Suprapubic skin (tissue), 4 donors: ENCODE data around the gene KCNMB2. TPM values are rescaled to one million over a fixed set of nuclear protein-coding genes. Genes with fewer than 3 reads are reported as not detected.

Source experiments
- DNase-seq, 2 donors: peaks; one replicate each; pipeline ENCODE4 v3.0.0-alpha.2; 2019; ENCODE audit warnings: low spot score in 2 of 2
- H3K27ac ChIP-seq: fragments of 200-600 bp; sonication (generic); one replicate; pipeline ENCODE4 v1.5.1; 2019
- H3K27me3 ChIP-seq: fragments of 200-600 bp; sonication (generic); one replicate; pipeline ENCODE4 v1.5.1; 2019
- H3K36me3 ChIP-seq: fragments of 200-600 bp; sonication (generic); one replicate; pipeline ENCODE4 v1.5.1; 2019
- H3K4me1 ChIP-seq: fragments of 200-600 bp; sonication (generic); one replicate; pipeline ENCODE4 v1.5.1; 2019
- H3K4me3 ChIP-seq: fragments of 200-600 bp; sonication (generic); one replicate; pipeline ENCODE4 v1.5.1; 2019; ENCODE audit warnings: mild to moderate bottlenecking
- H3K9me3 ChIP-seq: fragments of 200-600 bp; sonication (generic); one replicate; pipeline ENCODE4 v1.5.1; 2019
- EP300 ChIP-seq: sonication (generic); formaldehyde crosslinking; IDR thresholded peaks from one replicate; pipeline ENCODE4 v1.6.1; 2017; ENCODE audit warnings: antibody characterized with exemption
- POLR2A ChIP-seq, 2 donors: fragments of 450-650 bp; IDR thresholded peaks; one replicate each; pipeline ENCODE4 v1.6.1; 2017; ENCODE audit warnings: antibody characterized with exemption in 2 of 2, mild to moderate bottlenecking in 2 of 2, moderate library complexity in 2 of 2
- POLR2AphosphoS5 ChIP-seq, 3 donors: sonication (generic); formaldehyde crosslinking; IDR thresholded peaks; one replicate each; pipeline ENCODE4 v1.6.1; 2017; ENCODE audit warnings: antibody characterized with exemption in 3 of 3
- WGBS: methylation state at CpG from one replicate; pipeline ENCODE4 v1.1.5; 2018; 5-methylcytosine and 5-hydroxymethylcytosine counted together
- total RNA-seq, 4 donors: library from RNA; depleted of rRNA; stranded (reverse); fragments of >200 nt; gene quantifications; one replicate each; pipeline ENCODE4 v1.1.0, GENCODE V29; 2016
- TF ChIP-seq, protein P1 (sequence below), 2 donors: fragments of 200-600 bp in 1 of 2; fragments of 450-650 bp in 1 of 2; sonication (generic) in 1 of 2; IDR thresholded peaks; one replicate each; pipeline ENCODE4 v1.5.1; 2016 to 2019; ENCODE audit warnings: antibody characterized with exemption in 2 of 2, mild to moderate bottlenecking in 1 of 2, moderate library complexity in 1 of 2

KCNMB2 gene
- total RNA-seq, 4 donors from 2014 or later, result 0.42 TPM; not detected in 3

DNA sequence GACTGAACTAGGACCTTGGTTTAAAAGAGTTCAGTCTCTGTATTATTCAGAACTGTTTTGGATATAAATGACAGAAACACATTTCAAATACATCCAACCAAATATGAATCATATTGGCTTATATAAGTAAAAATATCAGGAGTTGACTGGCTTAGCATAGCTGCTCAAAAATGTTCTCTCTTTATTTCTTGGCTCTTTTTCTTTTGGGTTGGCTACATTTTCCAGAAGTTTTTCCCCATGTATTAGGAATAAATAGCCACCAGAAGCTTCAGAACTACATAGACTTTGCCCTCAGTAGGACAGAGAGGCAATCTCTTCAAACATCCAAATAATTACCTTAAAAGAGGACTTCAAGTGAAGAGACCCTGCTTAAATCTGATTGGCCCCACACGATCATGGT lies 32.7 kb downstream of the KCNMB2 start:
- WGBS, result 81% methylated on average over 1 of the region's 1 CpG
- H3K9me3 ChIP-seq, result no peaks in the 10 kb centered on the region
- TF ChIP-seq POLR2AphosphoS5 (IDR thresholded peaks at IDR 0.05) (no peak), EP300 (no peak), POLR2A (IDR thresholded peaks at IDR 0.05) (no peak)
- TF ChIP-seq, protein P1, sequence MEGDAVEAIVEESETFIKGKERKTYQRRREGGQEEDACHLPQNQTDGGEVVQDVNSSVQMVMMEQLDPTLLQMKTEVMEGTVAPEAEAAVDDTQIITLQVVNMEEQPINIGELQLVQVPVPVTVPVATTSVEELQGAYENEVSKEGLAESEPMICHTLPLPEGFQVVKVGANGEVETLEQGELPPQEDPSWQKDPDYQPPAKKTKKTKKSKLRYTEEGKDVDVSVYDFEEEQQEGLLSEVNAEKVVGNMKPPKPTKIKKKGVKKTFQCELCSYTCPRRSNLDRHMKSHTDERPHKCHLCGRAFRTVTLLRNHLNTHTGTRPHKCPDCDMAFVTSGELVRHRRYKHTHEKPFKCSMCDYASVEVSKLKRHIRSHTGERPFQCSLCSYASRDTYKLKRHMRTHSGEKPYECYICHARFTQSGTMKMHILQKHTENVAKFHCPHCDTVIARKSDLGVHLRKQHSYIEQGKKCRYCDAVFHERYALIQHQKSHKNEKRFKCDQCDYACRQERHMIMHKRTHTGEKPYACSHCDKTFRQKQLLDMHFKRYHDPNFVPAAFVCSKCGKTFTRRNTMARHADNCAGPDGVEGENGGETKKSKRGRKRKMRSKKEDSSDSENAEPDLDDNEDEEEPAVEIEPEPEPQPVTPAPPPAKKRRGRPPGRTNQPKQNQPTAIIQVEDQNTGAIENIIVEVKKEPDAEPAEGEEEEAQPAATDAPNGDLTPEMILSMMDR (IDR thresholded peaks at IDR 0.05), result no peak
- H3K27me3 ChIP-seq, result no peaks in the 10 kb centered on the region
- no peak overlapping the region for H3K4me3 ChIP-seq
- H3K27ac ChIP-seq, result no peak overlapping the region
- no peaks in the 10 kb centered on the region for H3K4me1 ChIP-seq
- no peaks in the 10 kb centered on the region for H3K36me3 ChIP-seq
- no peak for DNase-seq

DNA sequence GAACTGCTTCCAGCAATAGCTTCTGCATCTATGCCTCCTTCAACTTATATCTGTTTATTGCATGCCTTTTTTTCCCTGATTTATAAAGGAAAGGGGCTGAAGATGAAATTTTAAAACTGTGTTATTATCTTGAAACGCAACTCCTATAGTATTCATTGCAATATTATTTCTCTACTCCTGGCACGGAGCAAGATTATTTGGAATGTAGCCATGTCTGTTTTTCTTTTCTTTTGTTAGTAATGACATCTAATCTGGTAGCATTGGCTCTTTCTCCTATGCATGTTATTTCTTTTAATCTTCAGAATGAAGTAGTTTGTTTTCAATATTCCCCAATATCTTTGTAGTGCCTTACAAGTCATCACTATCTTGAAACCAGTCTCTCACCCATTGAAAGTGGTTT lies 33.6 kb downstream of the KCNMB2 start:
- 44% methylated on average over 2 of the region's 2 CpGs for WGBS
- Histone ChIP-seq H3K4me3 (no peak overlapping the region), H3K9me3 (no peaks in the 10 kb centered on the region), H3K27me3 (no peaks in the 10 kb centered on the region), H3K36me3 (no peaks in the 10 kb centered on the region), H3K4me1 (no peaks in the 10 kb centered on the region), H3K27ac (no peak overlapping the region)
- no peak for DNase-seq
- TF ChIP-seq POLR2A (IDR thresholded peaks at IDR 0.05), result no peak
- TF ChIP-seq, protein P1 (IDR thresholded peaks at IDR 0.05), result no peak

- H3K36me3 ChIP-seq, result no peaks in the 10 kb centered on the region
- TF ChIP-seq, protein P1 (IDR thresholded peaks at IDR 0.05), result no peak
- no peak for TF ChIP-seq EP300
- TF ChIP-seq POLR2AphosphoS5 (IDR thresholded peaks at IDR 0.05), result no peak
- TF ChIP-seq POLR2A (IDR thresholded peaks at IDR 0.05), result no peak
- H3K27ac ChIP-seq, result no peak overlapping the region
- H3K27me3 ChIP-seq, result no peaks in the 10 kb centered on the region
- WGBS, result 30% methylated on average over 4 of the region's 4 CpGs
- no peaks in the 10 kb centered on the region for H3K9me3 ChIP-seq
- H3K4me1 ChIP-seq, result peaks cover 8% of the 10 kb centered on the region
- no peak overlapping the region for H3K4me3 ChIP-seq
- DNase-seq, result no peak
Measured at GRCh38 chr3:178583963-178584575, 47.8 kb downstream of the KCNMB2 start.

GRCh38 chr3:178584722-178585380 lies 48.6 kb downstream of the KCNMB2 start:
- H3K27ac ChIP-seq, result no peak overlapping the region
- 39% methylated on average over 5 of the region's 5 CpGs for WGBS
- no peaks in the 10 kb centered on the region for H3K27me3 ChIP-seq
- peaks cover 8% of the 10 kb centered on the region for H3K4me1 ChIP-seq
- H3K4me3 ChIP-seq, result no peak overlapping the region
- H3K9me3 ChIP-seq, result no peaks in the 10 kb centered on the region
- TF ChIP-seq POLR2A (IDR thresholded peaks at IDR 0.05) (no peak), EP300 (no peak), POLR2AphosphoS5 (IDR thresholded peaks at IDR 0.05) (no peak)
- TF ChIP-seq, protein P1 (IDR thresholded peaks at IDR 0.05), result no peak
- no peak for DNase-seq
- H3K36me3 ChIP-seq, result no peaks in the 10 kb centered on the region

GRCh38 chr3:178585454-178585853 lies 49.2 kb downstream of the KCNMB2 start:
- Histone ChIP-seq H3K36me3 (no peaks in the 10 kb centered on the region), H3K9me3 (no peaks in the 10 kb centered on the region), H3K27me3 (no peaks in the 10 kb centered on the region), H3K27ac (no peak overlapping the region), H3K4me3 (no peak overlapping the region), H3K4me1 (peaks cover 8% of the 10 kb centered on the region)
- TF ChIP-seq EP300, result no peak
- TF ChIP-seq, protein P1 (IDR thresholded peaks at IDR 0.05), result no peak
- no peak for TF ChIP-seq POLR2AphosphoS5 (IDR thresholded peaks at IDR 0.05)
- TF ChIP-seq POLR2A (IDR thresholded peaks at IDR 0.05), result no peak
- no peak for DNase-seq
- 7% methylated on average over 1 of the region's 1 CpG for WGBS
